Epithelial cell of esophagus (primary cell): Measurements from ENCODE around the gene ARCN1.

ENCODE experiments used
- DNase-seq: peaks from one replicate; pipeline ENCODE4 v3.0.0; 2010; ENCODE audit warnings: low read depth
- H3K4me3 ChIP-seq: 2 replicates; pipeline ENCODE4 v1.5.1; 2011; ENCODE audit warnings: mild to moderate bottlenecking, low read length, control low read depth
- TF ChIP-seq, protein P1 (sequence below): IDR thresholded peaks from 2 replicates; pipeline ENCODE4 v1.5.1; 2011; ENCODE audit warnings: low read depth, mild to moderate bottlenecking, low read length, control low read depth, inconsistent platforms; ENCODE audit not compliant: insufficient read depth; ENCODE audit errors: missing control alignments

The ARCN1 gene

DNA sequence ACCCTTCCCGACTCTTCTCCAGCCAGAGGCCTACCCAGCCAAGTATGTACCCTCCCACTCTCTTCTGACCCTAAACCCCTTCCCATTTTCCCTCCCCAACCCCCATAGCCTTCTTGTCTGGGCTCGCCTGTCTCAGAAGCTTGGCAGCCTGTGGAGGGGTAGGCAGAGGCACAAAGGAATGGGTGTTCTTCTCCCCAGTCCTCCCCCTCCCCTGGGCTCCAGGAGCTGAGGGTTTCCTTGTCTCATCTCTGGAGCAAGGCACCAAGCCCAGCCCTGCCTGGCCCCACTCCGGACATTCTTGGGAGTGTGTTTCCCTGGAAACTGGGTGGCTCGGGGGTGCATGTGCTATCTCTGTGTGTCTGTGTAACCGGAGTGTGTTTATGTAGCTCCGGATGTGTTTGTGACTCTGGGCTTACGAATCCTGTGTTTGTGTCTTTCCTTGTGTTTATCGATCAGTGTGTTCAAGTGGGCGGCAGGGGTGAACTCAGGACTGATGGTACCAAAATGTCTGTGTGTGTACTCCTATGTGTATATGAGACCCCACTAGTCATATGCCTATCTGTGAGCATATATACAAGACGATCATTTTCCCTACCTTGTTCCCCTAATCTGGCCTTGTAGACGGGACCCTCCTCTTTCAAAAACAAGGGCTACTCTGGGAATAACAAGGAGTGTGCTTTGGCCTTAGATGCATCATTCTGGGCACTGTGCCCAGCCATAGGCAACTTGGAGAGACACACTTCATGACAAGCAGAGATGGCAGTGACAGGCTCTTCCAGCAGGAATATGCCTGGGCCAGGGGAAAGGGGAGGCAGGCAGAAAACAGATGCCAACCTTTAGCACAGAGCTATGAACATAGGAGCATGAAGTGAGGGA lies 46.1 kb downstream of the ARCN1 start:
- H3K4me3 ChIP-seq, result no peak overlapping the region
- DNase-seq, result peak; percentile 32
- TF ChIP-seq, protein P1, sequence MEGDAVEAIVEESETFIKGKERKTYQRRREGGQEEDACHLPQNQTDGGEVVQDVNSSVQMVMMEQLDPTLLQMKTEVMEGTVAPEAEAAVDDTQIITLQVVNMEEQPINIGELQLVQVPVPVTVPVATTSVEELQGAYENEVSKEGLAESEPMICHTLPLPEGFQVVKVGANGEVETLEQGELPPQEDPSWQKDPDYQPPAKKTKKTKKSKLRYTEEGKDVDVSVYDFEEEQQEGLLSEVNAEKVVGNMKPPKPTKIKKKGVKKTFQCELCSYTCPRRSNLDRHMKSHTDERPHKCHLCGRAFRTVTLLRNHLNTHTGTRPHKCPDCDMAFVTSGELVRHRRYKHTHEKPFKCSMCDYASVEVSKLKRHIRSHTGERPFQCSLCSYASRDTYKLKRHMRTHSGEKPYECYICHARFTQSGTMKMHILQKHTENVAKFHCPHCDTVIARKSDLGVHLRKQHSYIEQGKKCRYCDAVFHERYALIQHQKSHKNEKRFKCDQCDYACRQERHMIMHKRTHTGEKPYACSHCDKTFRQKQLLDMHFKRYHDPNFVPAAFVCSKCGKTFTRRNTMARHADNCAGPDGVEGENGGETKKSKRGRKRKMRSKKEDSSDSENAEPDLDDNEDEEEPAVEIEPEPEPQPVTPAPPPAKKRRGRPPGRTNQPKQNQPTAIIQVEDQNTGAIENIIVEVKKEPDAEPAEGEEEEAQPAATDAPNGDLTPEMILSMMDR, result no peak

DNA sequence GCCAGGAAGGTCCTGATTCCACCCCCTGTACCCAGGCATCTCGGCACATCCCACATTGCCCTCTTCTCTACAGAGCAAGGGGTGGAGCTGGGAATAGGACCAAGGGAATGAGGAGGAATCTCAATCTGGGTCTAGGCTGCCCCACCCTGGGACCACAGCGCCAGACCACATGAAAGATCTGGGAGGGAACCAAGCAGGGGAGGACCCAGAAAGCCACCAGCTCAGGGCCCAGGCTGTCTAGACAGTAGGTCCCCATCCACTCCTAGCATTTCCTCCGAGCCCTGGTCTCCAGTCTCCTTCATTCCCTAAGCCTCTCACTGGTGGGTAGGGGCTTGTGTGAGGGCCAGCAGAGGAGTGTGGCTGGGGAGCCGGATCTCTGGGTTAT lies 46.8 kb downstream of the ARCN1 start:
- no peak for DNase-seq
- H3K4me3 ChIP-seq, result no peak overlapping the region
- TF ChIP-seq, protein P1, result no peak

DNA sequence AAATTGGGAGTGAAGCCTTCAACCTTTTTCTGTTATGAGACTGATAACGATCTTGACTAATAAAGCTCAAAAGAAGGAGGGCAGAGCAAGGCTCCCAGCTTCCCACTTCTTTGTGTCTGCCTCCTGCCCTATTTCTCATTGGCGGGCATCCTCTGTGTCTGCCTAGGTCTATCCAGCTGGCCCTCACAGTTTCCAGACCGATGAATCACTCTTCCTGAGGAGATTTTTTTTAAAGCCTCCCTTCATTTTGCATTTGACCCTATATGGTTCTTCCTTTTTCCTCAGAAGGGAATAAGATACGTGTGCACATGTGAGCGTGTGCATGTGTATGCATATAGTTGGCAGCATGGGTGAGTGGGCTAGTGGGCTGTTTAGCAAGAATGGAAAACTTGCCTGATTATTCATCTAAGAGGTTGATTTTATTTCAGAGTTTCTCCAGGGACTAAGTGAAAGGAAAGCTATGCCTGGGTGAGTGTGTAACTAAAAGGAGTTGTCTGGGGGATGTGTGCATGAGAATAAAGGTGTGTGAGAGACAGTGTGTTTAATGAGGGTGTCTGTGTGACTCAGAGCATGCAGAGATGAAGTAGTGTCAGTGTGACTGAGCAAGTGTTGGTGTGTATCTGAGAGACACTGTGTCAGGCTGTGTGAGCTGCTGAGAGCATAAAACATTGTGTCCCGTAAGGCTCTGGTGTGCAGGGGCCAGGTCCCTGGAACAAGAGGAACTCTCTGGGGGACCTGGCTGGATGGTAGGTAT lies 47.4 kb downstream of the ARCN1 start:
- peak; percentile 82 for DNase-seq
- TF ChIP-seq, protein P1, result no peak
- no peak overlapping the region for H3K4me3 ChIP-seq

DNA sequence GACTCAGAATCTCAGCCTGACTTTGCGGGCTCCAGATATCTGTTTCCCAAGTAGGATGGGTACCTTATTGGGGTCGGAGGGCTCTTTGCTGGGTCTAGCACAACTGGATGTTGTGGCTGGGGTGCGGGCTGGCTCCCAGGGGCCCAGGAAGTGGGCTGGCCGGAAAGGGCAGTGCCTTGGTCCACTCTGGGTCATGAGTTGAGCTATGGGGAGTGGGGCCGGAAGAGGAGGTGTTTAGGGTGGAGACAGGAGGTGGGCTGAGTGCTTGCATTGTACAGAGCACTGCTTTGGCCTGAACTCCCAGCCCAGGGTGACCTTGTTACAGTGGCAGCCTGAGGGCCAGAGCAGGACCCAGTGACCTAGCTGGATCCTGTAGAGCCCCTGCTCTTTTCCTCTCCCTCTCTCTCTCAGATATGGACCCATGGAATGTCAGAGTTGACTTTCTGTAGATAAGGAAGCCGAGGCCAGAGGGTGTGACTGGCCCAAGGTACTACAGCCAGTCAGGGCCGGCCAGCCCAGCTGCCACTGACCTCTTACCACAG lies 48.4 kb downstream of the ARCN1 start:
- no peak for DNase-seq
- no peak overlapping the region for H3K4me3 ChIP-seq
- TF ChIP-seq, protein P1, result no peak

DNA sequence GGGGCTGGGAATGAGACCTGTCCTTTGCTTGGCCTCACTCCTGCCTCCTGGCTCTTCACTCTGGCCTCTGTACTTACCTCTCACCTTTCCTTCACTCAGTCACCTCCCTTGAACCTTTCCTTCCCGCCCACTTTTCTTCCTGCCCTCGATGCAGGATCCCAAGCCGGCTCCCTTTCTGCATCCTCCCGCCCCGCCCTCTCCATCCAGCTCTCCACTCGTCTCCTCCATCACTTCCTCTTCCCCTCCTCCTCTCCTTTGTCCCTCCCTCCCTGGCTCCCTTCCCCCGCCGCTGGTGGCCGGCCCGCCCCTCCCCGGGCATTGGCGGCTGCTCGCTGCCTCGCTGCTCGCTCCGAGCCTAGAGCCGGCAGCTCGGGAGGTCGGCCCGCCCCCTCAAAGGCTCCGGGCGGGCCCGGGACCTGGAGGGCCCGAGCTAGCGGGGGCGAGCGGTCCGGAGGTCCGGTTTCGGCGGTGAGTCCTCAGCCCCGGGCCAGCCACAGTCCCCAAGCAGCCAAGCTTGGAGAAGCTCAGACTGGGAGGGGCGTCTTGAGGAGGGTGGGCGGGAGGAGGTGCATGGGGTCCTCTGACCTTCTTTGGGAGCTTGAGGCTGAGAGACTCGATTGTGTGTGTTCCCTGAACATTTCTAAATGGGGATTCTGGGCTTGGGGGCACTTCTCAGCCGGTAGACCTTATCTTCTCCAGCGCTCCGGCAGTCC lies 49.0 kb downstream of the ARCN1 start:
- peak; percentile 84 for DNase-seq
- peak overlapping the region; percentile 72 for H3K4me3 ChIP-seq
- TF ChIP-seq, protein P1, result no peak

DNA sequence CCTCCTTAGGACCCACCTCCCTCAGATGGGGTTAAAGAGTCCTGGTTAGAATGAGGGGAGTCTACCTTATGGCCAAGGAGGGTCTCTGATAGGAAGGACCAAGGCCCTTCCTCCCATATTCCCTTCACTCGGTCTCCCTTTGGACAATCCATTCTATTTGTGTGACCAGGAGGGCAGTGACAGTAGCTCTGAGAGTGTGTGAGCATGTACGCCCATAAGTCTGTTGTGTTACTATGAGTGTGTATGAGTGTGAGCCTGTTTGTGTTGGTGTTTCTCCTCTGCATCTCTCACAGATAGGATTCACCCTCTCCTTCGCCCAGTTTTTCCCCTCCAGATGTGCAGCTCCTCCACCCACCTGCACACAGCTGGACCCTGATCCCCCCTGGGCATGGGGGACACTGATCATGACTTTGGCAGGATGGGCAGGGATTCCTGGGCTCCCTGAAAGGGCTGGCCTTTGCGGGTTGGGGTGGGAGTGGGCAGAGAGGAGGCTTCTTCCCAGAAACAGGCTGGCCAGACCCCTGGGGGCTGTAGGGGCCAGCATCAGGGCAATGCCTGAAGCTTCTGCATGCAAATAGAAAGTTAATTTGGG lies 49.7 kb downstream of the ARCN1 start:
- no peak for DNase-seq
- TF ChIP-seq, protein P1, result no peak
- H3K4me3 ChIP-seq, result peak overlapping the region; percentile 72
